ENCODE measurements around the gene MAPRE3. TPM values are rescaled to one million over a fixed set of nuclear protein-coding genes. Genes with fewer than 3 reads are reported as not detected.

MAPRE3 gene
- total RNA-seq, 6 experiments from 2014 or later, result 17.0 to 20.4 (median 17.7) TPM

DNA sequence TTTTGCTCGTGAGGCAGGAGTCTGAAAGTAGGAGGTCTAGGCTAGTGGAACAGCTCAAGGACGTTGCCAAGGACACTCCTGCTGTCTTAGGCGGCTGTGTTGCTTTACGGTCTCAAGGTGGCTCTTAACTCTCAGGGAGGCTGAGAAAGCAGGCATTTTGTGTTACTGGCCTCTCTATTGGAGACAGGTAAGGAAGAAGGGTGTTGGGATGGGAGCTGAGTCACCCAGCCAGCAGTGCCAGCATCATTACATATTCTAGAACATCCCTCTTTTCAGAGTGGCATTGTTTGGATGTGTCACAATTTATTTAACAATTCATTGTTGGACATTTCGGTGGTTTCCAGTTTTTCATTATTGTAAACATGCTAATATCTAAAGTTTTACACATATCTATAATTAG is 31.5 kb downstream of the MAPRE3 start:
- H3K36me3 Mint-ChIP-seq (ENCODE audit: low read depth), result no peaks in the 10 kb centered on the region
- TF ChIP-seq, protein P1, sequence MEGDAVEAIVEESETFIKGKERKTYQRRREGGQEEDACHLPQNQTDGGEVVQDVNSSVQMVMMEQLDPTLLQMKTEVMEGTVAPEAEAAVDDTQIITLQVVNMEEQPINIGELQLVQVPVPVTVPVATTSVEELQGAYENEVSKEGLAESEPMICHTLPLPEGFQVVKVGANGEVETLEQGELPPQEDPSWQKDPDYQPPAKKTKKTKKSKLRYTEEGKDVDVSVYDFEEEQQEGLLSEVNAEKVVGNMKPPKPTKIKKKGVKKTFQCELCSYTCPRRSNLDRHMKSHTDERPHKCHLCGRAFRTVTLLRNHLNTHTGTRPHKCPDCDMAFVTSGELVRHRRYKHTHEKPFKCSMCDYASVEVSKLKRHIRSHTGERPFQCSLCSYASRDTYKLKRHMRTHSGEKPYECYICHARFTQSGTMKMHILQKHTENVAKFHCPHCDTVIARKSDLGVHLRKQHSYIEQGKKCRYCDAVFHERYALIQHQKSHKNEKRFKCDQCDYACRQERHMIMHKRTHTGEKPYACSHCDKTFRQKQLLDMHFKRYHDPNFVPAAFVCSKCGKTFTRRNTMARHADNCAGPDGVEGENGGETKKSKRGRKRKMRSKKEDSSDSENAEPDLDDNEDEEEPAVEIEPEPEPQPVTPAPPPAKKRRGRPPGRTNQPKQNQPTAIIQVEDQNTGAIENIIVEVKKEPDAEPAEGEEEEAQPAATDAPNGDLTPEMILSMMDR (IDR thresholded peaks at IDR 0.05), result no peak
- no peak overlapping the region for H3K27ac Mint-ChIP-seq
- no peak overlapping the region for H3K4me3 Mint-ChIP-seq
- H3K4me1 Mint-ChIP-seq (ENCODE audit: low read depth), result peaks cover 10% of the 10 kb centered on the region
- peaks cover 6% of the 10 kb centered on the region for H3K27me3 Mint-ChIP-seq (ENCODE audit: insufficient read depth)
- DNase-seq, result no peak
- no peaks in the 10 kb centered on the region for H3K9me3 Mint-ChIP-seq

DNA sequence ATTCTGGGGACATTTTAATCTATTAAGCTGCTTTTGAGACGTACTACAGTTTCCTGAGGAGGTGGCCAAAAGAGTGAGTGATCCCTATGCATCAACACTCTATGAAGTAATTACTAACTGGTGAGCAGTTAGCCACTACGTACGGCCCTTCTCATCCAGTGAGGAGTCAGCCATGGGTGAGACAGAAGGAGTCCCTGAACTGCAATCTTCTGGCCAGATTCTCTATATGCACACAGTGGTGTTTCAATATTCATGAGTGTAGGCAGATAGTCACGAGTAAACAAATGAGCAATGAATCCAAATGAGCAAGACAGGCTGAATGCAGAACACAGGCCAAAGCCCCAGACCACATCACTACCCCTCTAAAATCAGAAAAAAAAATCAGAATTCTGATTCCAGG is 32.6 kb downstream of the MAPRE3 start:
- Mint-ChIP-seq H3K27me3 (ENCODE audit: insufficient read depth) (no peaks in the 10 kb centered on the region; the same call in 1 of the 2 replicates), H3K4me3 (no peak overlapping the region), H3K4me1 (ENCODE audit: low read depth) (peaks cover 10% of the 10 kb centered on the region), H3K27ac (no peak overlapping the region), H3K9me3 (no peaks in the 10 kb centered on the region), H3K36me3 (ENCODE audit: low read depth) (no peaks in the 10 kb centered on the region)
- TF ChIP-seq, protein P1 (IDR thresholded peaks at IDR 0.05), result no peak
- no peak for DNase-seq

DNA sequence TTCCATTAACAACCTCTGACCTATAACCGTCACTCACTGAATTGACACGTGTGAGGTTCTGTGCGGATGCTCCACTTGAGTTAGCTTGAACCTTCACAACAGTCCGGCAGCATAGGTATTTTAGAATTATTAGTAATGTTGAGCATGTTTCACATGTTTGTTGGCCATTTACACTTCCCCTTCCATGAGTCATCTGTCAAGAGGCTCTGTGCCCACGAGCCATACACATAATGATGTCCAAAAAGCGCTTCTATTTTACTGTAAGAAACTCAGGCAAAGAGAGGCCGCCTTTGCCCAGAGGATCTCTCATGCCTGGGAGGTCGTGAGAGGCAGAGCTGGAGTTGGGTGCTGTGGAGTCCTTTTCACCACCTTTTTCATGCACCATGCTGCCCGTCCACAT is 33.4 kb downstream of the MAPRE3 start:
- no peaks in the 10 kb centered on the region; the same call in 1 of the 2 replicates for H3K27me3 Mint-ChIP-seq (ENCODE audit: insufficient read depth)
- no peak overlapping the region for H3K4me3 Mint-ChIP-seq
- H3K36me3 Mint-ChIP-seq (ENCODE audit: low read depth), result no peaks in the 10 kb centered on the region
- H3K27ac Mint-ChIP-seq, result no peak overlapping the region
- H3K4me1 Mint-ChIP-seq (ENCODE audit: low read depth), result peaks cover 10% of the 10 kb centered on the region
- TF ChIP-seq, protein P1 (IDR thresholded peaks at IDR 0.05), result no peak
- H3K9me3 Mint-ChIP-seq, result no peaks in the 10 kb centered on the region
- peak; percentile 8 for DNase-seq

DNA sequence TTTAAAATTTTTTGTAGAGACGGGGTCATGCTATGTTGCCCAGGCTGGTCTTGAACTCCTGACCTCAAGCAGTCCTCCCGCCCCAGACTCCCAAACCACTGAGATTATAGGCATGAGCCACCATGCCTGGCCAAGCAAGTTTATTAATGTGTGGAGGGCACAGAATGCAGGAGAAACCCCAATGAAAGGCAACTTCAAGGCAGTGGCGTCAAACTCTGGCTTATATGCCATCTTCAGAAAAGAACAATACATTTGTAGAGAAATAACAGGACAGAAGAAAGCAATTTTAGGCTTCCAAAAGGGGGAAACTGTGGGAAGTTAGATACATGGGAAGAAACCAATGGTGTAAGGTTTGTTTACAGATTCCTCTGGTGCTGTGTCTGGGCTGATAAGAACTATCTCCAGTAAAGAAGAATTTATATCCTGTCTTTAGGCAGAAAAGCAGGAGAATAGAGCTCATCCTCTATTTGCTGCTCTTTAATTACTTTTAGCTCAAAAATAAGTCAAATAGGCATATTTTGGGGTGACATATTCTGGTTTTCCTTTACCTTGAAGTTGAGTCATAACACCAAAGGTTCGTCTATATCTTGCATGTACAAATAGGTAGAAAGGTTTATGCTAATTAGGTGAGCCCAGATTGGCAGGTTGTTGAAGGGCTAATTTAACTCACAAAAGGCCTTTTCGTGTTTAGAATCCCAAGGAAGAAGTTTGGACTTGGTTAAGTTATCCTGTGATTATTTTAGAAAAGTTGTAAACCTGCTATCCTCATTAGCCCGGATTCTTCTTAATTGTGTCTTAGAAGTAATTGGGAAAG is 36.4 kb downstream of the MAPRE3 start:
- H3K9me3 Mint-ChIP-seq, result no peaks in the 10 kb centered on the region

DNA sequence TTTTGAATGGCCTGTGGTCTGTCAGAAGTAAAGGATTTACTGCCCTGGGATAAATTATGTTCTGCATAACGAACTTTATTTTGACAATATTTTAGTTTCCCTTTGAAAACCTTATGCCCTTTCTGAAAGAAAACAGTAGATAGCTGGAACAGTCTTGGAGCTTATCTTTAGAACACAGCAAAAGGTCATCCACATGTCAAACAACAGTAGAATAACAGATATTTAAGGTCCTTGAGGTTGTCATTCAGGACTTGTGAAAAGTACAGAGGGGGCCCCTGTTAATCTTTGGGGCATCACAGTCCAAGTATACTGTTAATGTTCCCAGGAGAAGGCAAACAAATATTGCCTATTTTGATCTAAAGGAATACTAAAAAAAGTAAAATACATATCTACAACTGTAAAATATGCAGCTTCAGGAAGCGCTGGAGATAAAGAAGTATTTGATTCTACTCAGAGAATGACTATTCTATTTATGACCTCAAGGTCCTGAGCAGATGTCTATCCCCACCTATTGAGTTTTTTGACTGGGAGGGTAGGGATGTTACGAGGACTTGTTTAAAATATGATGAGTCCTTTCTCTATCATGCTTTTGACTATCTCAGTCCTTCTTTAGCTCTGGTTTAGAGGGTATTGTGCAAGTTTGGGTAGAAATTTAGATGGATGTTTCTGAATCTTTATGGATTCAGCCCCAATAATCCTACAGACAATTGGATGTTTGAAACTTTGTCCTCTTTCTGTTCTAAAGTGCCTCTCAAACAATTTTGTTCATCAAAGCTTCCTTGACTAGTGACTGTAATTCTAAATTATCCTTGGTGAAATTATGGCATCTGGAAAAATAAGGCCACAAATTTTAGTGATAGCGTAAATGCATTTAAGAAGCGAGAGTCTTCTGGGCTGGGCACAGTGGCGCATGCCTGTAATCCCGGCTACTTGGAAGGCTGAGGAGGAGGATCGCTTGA is 37.3 kb downstream of the MAPRE3 start:
- H3K27me3 Mint-ChIP-seq (ENCODE audit: insufficient read depth), result no peaks in the 10 kb centered on the region
- H3K4me1 Mint-ChIP-seq (ENCODE audit: low read depth), result peaks cover 34% of the 10 kb centered on the region
- no peaks in the 10 kb centered on the region for H3K9me3 Mint-ChIP-seq
- TF ChIP-seq, protein P1 (IDR thresholded peaks at IDR 0.05), result no peak
- no peak overlapping the region for H3K27ac Mint-ChIP-seq
- no peak for DNase-seq
- H3K36me3 Mint-ChIP-seq (ENCODE audit: low read depth), result no peaks in the 10 kb centered on the region
- no peak overlapping the region for H3K4me3 Mint-ChIP-seq

More for the DNA sequence above, 36.4 kb downstream of the MAPRE3 start:
- DNase-seq, result no peak
- H3K27ac Mint-ChIP-seq, result no peak overlapping the region
- H3K4me1 Mint-ChIP-seq (ENCODE audit: low read depth), result peaks cover 29% of the 10 kb centered on the region
- H3K27me3 Mint-ChIP-seq (ENCODE audit: insufficient read depth), result no peaks in the 10 kb centered on the region
- H3K36me3 Mint-ChIP-seq (ENCODE audit: low read depth), result no peaks in the 10 kb centered on the region
- no peak overlapping the region for H3K4me3 Mint-ChIP-seq
- TF ChIP-seq, protein P1 (IDR thresholded peaks at IDR 0.05), result no peak
